ENCODE results near the gene FEZ2.

The FEZ2 gene

GRCh38 chr2:36561237-36561944, 36.6 kb downstream of the FEZ2 start:
- no peak for DNase-seq (ENCODE audit: low read depth)

- no peak for DNase-seq (ENCODE audit: low read depth)
Observed at GRCh38 chr2:36560726-36561125, 37.2 kb downstream of the FEZ2 start.

GRCh38 chr2:36559221-36559942, 38.6 kb downstream of the FEZ2 start:
- DNase-seq (ENCODE audit: low read depth): no peak

- DNase-seq (ENCODE audit: low read depth): no peak
Observed at GRCh38 chr2:36556842-36557241, 41.1 kb downstream of the FEZ2 start.

GRCh38 chr2:36555789-36556188, 42.2 kb downstream of the FEZ2 start:
- no peak for DNase-seq (ENCODE audit: low read depth)

- no peak for DNase-seq (ENCODE audit: low read depth)
Observed at GRCh38 chr2:36554531-36554930, 43.4 kb downstream of the FEZ2 start.

GRCh38 chr2:36553683-36554082, 44.3 kb downstream of the FEZ2 start:
- no peak for DNase-seq (ENCODE audit: low read depth)

- no peak for DNase-seq (ENCODE audit: low read depth)
Observed at GRCh38 chr2:36550006-36550405, 48.0 kb downstream of the FEZ2 start.

- DNase-seq (ENCODE audit: low read depth): no peak
Observed at GRCh38 chr2:36549165-36549574, 48.8 kb downstream of the FEZ2 start.

GRCh38 chr2:36547906-36548305, 50.1 kb downstream of the FEZ2 start:
- no peak for DNase-seq (ENCODE audit: low read depth)

- DNase-seq (ENCODE audit: low read depth): no peak
Observed at GRCh38 chr2:36545871-36546416, 52.0 kb downstream of the FEZ2 start.

GRCh38 chr2:36544638-36545338, 53.2 kb downstream of the FEZ2 start:
- no peak for DNase-seq (ENCODE audit: low read depth)

GRCh38 chr2:36541891-36542595, 55.9 kb downstream of the FEZ2 start:
- DNase-seq (ENCODE audit: low read depth): no peak

GRCh38 chr2:36540986-36541754, 56.8 kb downstream of the FEZ2 start:
- DNase-seq (ENCODE audit: low read depth): no peak

- DNase-seq (ENCODE audit: low read depth): no peak
Observed at GRCh38 chr2:36539631-36540030, 58.3 kb downstream of the FEZ2 start.

- no peak for DNase-seq (ENCODE audit: low read depth)
Observed at GRCh38 chr2:36538335-36538734, 59.6 kb downstream of the FEZ2 start.

GRCh38 chr2:36536776-36537175, 61.2 kb downstream of the FEZ2 start:
- DNase-seq (ENCODE audit: low read depth): no peak

GRCh38 chr2:36535099-36535498, 62.9 kb downstream of the FEZ2 start:
- no peak for DNase-seq (ENCODE audit: low read depth)

- DNase-seq (ENCODE audit: low read depth): no peak
Observed at GRCh38 chr2:36534275-36534799, 63.6 kb downstream of the FEZ2 start.

GRCh38 chr2:36530983-36531354, 67.0 kb downstream of the FEZ2 start:
- no peak for DNase-seq (ENCODE audit: low read depth)
